Astrocyte (in vitro differentiated cells and primary cell): ENCODE results near the gene SLC18A2. TPM values are rescaled to one million over a fixed set of nuclear protein-coding genes. Genes with fewer than 3 reads are reported as not detected.

ENCODE experiments used
- DNase-seq: peaks from one replicate; pipeline ENCODE4 v3.0.0-alpha.2; 2010; ENCODE audit warnings: low read depth
- FAIRE-seq: peaks from 2 replicates; lab custom pipeline; 2011; peaks lifted over from hg19 to GRCh38; lab: Jason Lieb, UNC
- H2AFZ ChIP-seq: 2 replicates; pipeline ENCODE4 v1.6.0; 2012; ENCODE audit warnings: low read depth, low read length, inconsistent platforms
- H3K27ac ChIP-seq: 2 replicates; pipeline ENCODE4 v1.5.1; 2011; ENCODE audit warnings: low read depth, low read length, inconsistent platforms
- H3K27me3 ChIP-seq: 2 replicates; pipeline ENCODE4 v1.6.0; 2011; ENCODE audit warnings: low read length, inconsistent platforms; ENCODE audit not compliant: insufficient read depth
- H3K36me3 ChIP-seq: 2 replicates; pipeline ENCODE4 v1.5.1; 2011; ENCODE audit warnings: low read length, inconsistent platforms; ENCODE audit not compliant: insufficient read depth
- H3K4me1 ChIP-seq: 2 replicates; pipeline ENCODE4 v1.5.1; 2011; ENCODE audit warnings: low read length, inconsistent platforms; ENCODE audit not compliant: insufficient read depth
- H3K4me2 ChIP-seq: 2 replicates; pipeline ENCODE4 v1.6.0; 2012; ENCODE audit warnings: low read length, inconsistent platforms
- H3K4me3 ChIP-seq: 2 replicates; pipeline ENCODE4 v1.5.1; 2011; ENCODE audit warnings: low read depth, mild to moderate bottlenecking, low read length, inconsistent platforms; ENCODE audit not compliant: insufficient read depth
- H3K79me2 ChIP-seq: 2 replicates; pipeline ENCODE4 v1.6.0; 2012; ENCODE audit warnings: mild to moderate bottlenecking, low read length, inconsistent platforms; ENCODE audit not compliant: insufficient read depth
- H3K9ac ChIP-seq: 2 replicates; pipeline ENCODE4 v1.6.0; 2012; ENCODE audit warnings: mild to moderate bottlenecking, low read length, inconsistent platforms
- H3K9me3 ChIP-seq: 2 replicates; pipeline ENCODE4 v1.5.1; 2012; ENCODE audit warnings: low read depth, mild to moderate bottlenecking, low read length, inconsistent platforms; ENCODE audit not compliant: insufficient read depth
- H4K20me1 ChIP-seq: 2 replicates; pipeline ENCODE4 v1.6.0; 2012; ENCODE audit warnings: low read length, inconsistent platforms; ENCODE audit not compliant: insufficient read depth
- H3K27ac Mint-ChIP-seq: one replicate; pipeline ENCODE4 v1.8.0; 2021; ENCODE audit warnings: mild to moderate bottlenecking, mixed read lengths; ENCODE audit not compliant: unreplicated experiment
- H3K27me3 Mint-ChIP-seq: one replicate; pipeline ENCODE4 v1.8.0; 2021; ENCODE audit warnings: low read depth, mixed read lengths; ENCODE audit not compliant: unreplicated experiment
- H3K36me3 Mint-ChIP-seq: one replicate; pipeline ENCODE4 v1.8.0; 2021; ENCODE audit warnings: low read depth, mixed read lengths; ENCODE audit not compliant: unreplicated experiment
- H3K4me1 Mint-ChIP-seq: one replicate; pipeline ENCODE4 v1.8.0; 2021; ENCODE audit warnings: low read depth, mixed read lengths; ENCODE audit not compliant: unreplicated experiment
- H3K4me3 Mint-ChIP-seq: one replicate; pipeline ENCODE4 v1.8.0; 2021; ENCODE audit warnings: mild to moderate bottlenecking, moderate library complexity, mixed read lengths; ENCODE audit not compliant: unreplicated experiment
- H3K9me3 Mint-ChIP-seq: one replicate; pipeline ENCODE4 v1.8.0; 2021; ENCODE audit warnings: mild to moderate bottlenecking, mixed read lengths; ENCODE audit not compliant: unreplicated experiment
- EZH2 ChIP-seq: IDR thresholded peaks from 2 replicates; pipeline ENCODE4 v1.6.1; 2012; ENCODE audit warnings: mild to moderate bottlenecking, low read length, inconsistent platforms; ENCODE audit not compliant: insufficient read depth
- total RNA-seq: library from RNA; stranded (reverse); gene quantifications from 2 replicates; pipeline ENCODE4 v1.2.1, GENCODE V29; 2021
- TF ChIP-seq, protein P1 (sequence below): IDR thresholded peaks from 2 replicates; pipeline ENCODE4 v1.5.1; 2011; ENCODE audit warnings: low read depth, mild to moderate bottlenecking, inconsistent platforms, low read length, moderate library complexity; ENCODE audit not compliant: insufficient read depth

Gene SLC18A2
- total RNA-seq, 1 donor from 2014 or later = not detected

DNA sequence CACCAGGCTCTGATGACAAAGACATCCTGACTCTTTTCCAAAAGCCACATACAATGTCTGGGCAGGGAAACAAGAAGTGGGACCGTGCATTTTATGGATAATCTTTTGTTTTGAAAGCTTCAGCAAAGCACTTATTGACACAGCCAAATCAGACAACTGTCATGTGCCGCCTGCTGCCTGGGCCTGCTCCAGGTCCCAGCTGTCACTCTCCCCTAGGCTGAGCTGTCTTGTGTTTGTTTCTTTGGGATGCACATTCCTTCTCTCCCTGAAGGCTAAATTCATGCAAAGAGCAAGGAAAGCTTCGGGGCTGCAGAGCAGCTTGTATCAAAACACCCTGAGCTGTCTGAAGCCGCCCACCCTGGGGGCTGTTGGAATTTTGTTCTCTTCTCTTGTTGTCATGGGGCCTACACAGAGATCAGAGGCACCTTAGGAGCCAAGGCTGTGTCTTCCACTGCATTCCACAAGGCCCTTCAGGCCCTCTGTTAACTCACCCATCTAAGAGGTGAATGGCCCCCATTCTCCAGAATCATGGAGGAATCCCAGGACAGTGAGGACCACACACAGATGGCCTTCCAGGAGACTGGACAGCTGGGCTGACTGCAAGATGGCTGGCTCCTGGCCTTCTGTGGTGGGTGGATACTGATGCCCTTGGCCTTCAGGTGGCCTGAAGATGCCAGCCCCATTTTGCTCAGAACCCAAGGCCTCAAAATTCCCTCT, 17.8 kb upstream of the SLC18A2 start:
- Histone ChIP-seq H2AFZ (no peak overlapping the region), H3K4me2 (no peak overlapping the region), H3K4me1 (peaks cover 7% of the 10 kb centered on the region), H3K27ac (no peak overlapping the region), H3K79me2 (no peaks in the 10 kb centered on the region), H3K9ac (no peak overlapping the region), H3K27me3 (peaks cover 8% of the 10 kb centered on the region), H3K36me3 (no peaks in the 10 kb centered on the region), H3K4me3 (no peak overlapping the region), H4K20me1 (no peaks in the 10 kb centered on the region), H3K9me3 (no peaks in the 10 kb centered on the region)
- peaks cover 12% of the 10 kb centered on the region for H3K27me3 Mint-ChIP-seq
- TF ChIP-seq, protein P1, sequence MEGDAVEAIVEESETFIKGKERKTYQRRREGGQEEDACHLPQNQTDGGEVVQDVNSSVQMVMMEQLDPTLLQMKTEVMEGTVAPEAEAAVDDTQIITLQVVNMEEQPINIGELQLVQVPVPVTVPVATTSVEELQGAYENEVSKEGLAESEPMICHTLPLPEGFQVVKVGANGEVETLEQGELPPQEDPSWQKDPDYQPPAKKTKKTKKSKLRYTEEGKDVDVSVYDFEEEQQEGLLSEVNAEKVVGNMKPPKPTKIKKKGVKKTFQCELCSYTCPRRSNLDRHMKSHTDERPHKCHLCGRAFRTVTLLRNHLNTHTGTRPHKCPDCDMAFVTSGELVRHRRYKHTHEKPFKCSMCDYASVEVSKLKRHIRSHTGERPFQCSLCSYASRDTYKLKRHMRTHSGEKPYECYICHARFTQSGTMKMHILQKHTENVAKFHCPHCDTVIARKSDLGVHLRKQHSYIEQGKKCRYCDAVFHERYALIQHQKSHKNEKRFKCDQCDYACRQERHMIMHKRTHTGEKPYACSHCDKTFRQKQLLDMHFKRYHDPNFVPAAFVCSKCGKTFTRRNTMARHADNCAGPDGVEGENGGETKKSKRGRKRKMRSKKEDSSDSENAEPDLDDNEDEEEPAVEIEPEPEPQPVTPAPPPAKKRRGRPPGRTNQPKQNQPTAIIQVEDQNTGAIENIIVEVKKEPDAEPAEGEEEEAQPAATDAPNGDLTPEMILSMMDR = no peak
- TF ChIP-seq EZH2 = no peak
- DNase-seq (no peak), FAIRE-seq (no peak)
- H3K36me3 Mint-ChIP-seq = no peaks in the 10 kb centered on the region
- H3K4me1 Mint-ChIP-seq = peaks cover 8% of the 10 kb centered on the region
- H3K9me3 Mint-ChIP-seq = no peaks in the 10 kb centered on the region
- no peak overlapping the region for H3K27ac Mint-ChIP-seq
- no peak overlapping the region for H3K4me3 Mint-ChIP-seq

DNA sequence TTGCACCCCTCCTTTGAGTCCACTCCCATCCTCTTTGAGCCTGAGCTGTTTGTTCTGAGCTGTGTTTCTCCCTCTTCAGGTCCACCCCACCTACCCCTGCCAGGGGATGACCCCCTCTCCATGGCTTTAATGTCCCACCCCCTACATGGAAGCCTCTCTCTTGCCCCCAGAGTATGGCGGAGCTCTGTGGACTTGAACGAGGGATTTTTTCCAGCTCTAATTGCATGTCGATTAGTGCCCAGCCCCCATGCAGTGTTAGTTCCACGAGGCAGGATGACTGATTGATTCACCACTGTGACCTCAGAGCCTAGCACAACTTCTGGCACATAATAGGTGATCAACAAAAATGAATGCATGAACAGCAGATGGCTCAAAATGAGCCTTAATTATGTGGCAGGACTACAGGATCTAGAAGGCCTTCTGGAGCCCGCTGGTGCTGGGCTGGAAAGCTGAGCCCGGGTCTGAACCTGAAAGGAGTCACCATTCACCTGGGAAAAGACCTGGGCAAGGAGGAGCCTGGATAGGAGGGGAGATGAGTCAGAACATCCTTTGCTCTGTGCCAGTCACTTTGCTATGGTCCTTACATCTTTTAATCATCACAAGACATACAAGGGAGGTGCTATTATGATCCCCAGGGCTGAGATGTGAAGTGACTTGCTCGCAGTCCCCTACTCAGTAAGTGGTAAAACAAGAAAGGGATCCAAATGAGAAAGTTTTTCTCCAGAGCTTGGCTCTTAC, 17.1 kb upstream of the SLC18A2 start:
- TF ChIP-seq, protein P1 = no peak
- no peak for TF ChIP-seq EZH2
- Histone ChIP-seq H3K4me3 (no peak overlapping the region), H3K4me2 (no peak overlapping the region), H3K27ac (no peak overlapping the region), H3K79me2 (no peaks in the 10 kb centered on the region), H4K20me1 (no peaks in the 10 kb centered on the region), H3K4me1 (peaks cover 7% of the 10 kb centered on the region), H3K36me3 (no peaks in the 10 kb centered on the region), H3K9ac (no peak overlapping the region), H2AFZ (no peak overlapping the region), H3K27me3 (peaks cover 8% of the 10 kb centered on the region), H3K9me3 (no peaks in the 10 kb centered on the region)
- Mint-ChIP-seq H3K36me3 (no peaks in the 10 kb centered on the region), H3K9me3 (no peaks in the 10 kb centered on the region), H3K27ac (no peak overlapping the region), H3K27me3 (peaks cover 15% of the 10 kb centered on the region), H3K4me3 (no peak overlapping the region), H3K4me1 (peaks cover 8% of the 10 kb centered on the region)
- FAIRE-seq = no peak
- no peak for DNase-seq
